GM18526 (cell line): ENCODE results near the gene TBC1D19.

Experiments
- POLR2A ChIP-seq: IDR thresholded peaks from 3 replicates; pipeline ENCODE4 v1.6.1; 2011; ENCODE audit not compliant: insufficient read length; ENCODE audit errors: extremely low read depth

Gene TBC1D19

DNA sequence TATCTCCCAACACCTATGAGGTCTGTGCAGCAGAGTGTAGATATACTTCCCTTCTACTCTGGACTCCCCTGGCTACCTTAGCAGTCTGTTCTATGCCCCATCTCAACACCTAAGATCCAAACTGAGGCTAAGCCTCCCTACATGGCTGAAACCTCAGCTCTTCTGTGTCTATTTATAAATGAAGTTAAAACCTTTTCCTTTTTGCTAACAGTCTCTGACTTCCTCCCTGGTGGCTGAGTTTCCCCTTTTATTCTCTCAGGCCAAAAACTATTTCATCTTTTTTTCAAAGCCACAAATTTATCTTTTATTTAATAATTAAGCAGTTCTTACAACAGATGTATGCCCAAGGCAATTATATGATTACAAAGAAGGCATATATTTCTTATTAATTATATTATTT is 164.9 kb downstream of the TBC1D19 start:
- TF ChIP-seq POLR2A = no peak

DNA sequence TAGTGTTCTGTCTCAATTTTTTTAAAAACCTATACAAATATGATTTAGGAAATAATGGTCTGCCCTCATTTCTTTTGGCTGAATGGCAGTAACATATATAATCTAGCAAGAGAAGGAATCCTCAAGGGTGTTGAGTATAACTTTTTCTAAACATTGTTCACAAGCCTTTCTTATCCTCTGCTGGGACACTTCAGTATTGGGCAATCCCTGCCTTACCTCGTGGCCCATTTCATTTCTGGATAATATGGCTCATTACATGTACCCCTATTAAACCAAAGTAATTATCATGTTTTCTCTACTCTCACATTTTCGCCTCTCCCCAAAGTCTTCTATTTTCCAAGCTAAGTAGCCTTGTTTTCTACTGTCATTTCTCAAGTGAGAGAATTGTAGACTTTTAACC is 166.0 kb downstream of the TBC1D19 start:
- TF ChIP-seq POLR2A = no peak

- no peak for TF ChIP-seq POLR2A
These were observed 167.1 kb downstream of the TBC1D19 start for GRCh38 chr4:26751004-26751403.

DNA sequence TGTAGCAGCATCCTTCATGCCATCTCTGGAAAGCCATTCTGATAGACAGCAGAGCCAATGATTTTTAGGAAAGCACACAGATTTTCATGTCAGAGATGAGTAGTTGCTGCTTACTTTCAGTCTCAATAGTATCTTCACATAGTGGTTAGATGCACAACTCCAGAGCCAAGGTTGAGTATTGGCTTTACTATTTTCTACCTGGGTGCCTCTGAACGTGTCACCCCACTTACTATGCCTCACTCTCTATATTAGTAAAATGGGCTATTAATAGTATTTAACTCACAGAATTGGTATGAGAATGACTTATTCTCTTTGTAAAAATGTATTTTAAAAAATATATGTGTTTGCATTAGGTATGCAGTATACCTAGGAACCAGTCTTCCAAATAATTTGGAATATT is 168.0 kb downstream of the TBC1D19 start:
- TF ChIP-seq POLR2A = no peak

- no peak for TF ChIP-seq POLR2A
These were observed 169.3 kb downstream of the TBC1D19 start for GRCh38 chr4:26753187-26753586.

DNA sequence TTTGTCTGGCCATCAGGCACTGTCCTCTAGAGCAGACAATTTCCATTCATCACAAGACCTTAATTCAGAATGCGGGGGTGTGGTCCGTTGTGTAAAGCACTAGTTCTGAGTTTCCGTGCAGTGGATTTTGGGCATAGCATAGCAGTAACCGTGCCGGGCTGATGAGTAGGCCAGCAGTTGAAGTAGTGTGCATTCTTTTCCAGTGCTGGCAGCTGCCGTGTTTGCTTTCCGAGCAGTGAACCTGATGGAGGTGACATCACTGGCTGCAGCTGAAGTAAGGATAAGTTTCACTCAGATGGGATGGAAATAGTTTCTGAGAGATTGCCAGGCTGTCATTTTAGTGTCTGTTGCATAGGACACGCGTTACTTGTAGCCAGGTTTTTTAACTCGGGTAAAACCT is 169.7 kb downstream of the TBC1D19 start:
- no peak for TF ChIP-seq POLR2A

- no peak for TF ChIP-seq POLR2A
These were observed 173.9 kb downstream of the TBC1D19 start for GRCh38 chr4:26757751-26758150.

DNA sequence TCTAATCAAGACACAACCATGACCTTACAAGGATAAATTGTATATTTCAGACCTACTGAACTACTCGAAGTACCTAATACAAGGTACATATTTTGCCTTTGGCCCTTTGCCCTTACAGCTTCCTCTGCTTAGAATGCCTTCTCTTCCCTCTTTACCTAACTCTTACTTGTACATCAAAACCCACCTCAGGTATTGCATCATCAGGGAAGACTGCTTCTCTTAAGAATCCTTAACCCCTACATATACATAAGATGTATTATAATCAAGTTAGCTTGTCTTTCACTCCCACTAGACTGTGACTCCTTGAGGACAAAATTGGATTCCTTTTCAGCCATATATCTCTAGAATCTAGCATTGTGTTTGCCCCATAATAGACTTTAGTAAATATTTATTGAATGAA is 175.0 kb downstream of the TBC1D19 start:
- TF ChIP-seq POLR2A = no peak

DNA sequence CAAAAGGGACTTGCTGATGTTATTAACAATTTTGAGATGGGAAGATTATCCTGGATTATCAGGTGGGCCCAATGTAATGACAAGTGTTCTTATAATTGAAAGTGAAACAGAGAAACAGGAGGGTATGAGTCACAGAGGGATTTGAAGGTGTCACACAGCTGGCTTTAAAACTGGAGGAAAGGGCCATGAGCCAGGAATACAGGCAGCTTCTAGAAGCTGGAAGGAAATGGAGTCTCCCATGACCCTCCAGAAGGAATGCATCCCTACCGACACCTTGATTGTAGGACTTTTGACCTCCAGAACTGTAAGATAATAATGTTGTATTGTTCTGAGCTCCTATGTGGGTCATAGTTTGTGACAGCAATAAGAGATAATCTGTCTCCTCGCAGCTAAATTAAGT is 178.8 kb downstream of the TBC1D19 start:
- TF ChIP-seq POLR2A = no peak

GRCh38 chr4:26763063-26763462 is 179.2 kb downstream of the TBC1D19 start:
- no peak for TF ChIP-seq POLR2A

DNA sequence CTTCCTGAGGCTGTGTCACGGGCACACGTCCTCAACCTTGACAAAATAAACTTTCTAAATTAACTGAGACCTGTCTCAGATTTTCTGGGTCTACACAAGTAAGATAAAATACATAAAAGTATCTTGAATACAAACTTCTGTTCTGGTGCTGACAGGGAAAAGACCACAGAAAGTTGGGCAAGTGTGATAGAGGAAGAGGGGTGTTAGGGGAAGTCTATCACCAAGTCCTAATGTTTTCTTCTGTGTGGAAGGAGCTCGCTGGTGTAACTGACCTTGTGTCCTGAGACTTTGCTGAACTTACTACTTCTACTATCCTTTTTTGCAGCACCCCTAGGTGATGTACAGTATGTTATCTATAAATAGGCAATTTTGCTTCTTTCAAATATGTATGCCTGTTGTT is 179.8 kb downstream of the TBC1D19 start:
- TF ChIP-seq POLR2A = no peak

- TF ChIP-seq POLR2A = no peak
These were observed 180.3 kb downstream of the TBC1D19 start for GRCh38 chr4:26764231-26764630.

DNA sequence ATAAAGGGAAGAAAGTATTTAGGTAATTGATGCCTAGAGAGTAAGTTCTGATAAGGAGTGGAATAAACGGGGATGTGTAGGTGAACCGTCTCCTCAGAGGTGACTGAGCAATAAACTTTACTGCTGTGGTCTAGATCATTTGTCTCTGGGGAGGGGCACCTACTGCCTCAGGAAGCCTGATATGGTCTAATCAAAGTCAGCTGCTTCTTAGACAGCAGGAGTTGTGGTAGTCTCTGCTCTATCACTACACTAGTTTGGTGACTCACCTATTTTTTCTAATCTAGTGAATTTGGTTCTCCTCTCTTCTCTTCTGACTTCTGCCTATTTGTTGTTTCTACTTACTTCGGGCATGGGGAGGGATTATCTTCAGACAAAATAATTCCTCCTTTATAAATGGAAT is 181.6 kb downstream of the TBC1D19 start:
- TF ChIP-seq POLR2A = no peak

- no peak for TF ChIP-seq POLR2A
These were observed 182.3 kb downstream of the TBC1D19 start for GRCh38 chr4:26766141-26766540.

- TF ChIP-seq POLR2A = no peak
These were observed 188.4 kb downstream of the TBC1D19 start for GRCh38 chr4:26772096-26772873.

GRCh38 chr4:26779224-26779623 is 195.3 kb downstream of the TBC1D19 start:
- no peak for TF ChIP-seq POLR2A

DNA sequence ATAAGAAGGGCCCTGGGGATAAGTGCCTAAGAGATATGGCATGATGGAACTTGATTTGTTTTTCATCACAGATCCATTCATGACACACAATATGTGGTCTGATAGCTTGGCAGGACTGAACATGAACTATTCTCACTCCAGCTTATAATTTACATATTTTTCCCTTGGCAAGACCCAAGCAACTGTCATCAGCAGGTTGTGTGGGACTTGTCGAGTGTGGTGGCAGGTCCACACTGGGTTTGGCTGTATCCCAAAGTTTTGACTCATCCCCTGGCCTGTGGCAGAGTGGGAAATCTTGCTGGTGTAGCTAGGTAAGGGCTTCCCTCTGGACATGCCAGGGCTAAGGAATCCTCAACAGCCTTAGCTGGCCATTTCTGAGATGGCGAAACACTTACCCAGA is 195.8 kb downstream of the TBC1D19 start:
- TF ChIP-seq POLR2A = no peak
